Coronary artery (tissue), 2 donors: Measurements from ENCODE around the gene ANKRD49.

Source experiments
- DNase-seq: peaks from one replicate; pipeline ENCODE4 v3.0.0-alpha.2; 2017; ENCODE audit warnings: low spot score
- H3K27ac ChIP-seq, 2 donors: fragments of 200-600 bp; sonication (generic); one replicate each; pipeline ENCODE4 v1.5.1; 2016 to 2019
- H3K4me3 ChIP-seq: fragments of 200-600 bp; sonication (generic); 2 replicates; pipeline ENCODE4 v1.5.1; 2016; ENCODE audit warnings: mild to moderate bottlenecking, moderate library complexity
- TF ChIP-seq, protein P1 (sequence below): fragments of 200-600 bp; sonication (generic); IDR thresholded peaks from one replicate; pipeline ENCODE4 v1.5.1; 2019; ENCODE audit warnings: antibody characterized with exemption

Gene ANKRD49

GRCh38 chr11:94452988-94453387, 40.8 kb upstream of the ANKRD49 start:
- no peak for DNase-seq
- no peak overlapping the region for H3K4me3 ChIP-seq

GRCh38 chr11:94454301-94454700, 39.5 kb upstream of the ANKRD49 start:
- H3K27ac ChIP-seq, result no peak overlapping the region
- TF ChIP-seq, protein P1, sequence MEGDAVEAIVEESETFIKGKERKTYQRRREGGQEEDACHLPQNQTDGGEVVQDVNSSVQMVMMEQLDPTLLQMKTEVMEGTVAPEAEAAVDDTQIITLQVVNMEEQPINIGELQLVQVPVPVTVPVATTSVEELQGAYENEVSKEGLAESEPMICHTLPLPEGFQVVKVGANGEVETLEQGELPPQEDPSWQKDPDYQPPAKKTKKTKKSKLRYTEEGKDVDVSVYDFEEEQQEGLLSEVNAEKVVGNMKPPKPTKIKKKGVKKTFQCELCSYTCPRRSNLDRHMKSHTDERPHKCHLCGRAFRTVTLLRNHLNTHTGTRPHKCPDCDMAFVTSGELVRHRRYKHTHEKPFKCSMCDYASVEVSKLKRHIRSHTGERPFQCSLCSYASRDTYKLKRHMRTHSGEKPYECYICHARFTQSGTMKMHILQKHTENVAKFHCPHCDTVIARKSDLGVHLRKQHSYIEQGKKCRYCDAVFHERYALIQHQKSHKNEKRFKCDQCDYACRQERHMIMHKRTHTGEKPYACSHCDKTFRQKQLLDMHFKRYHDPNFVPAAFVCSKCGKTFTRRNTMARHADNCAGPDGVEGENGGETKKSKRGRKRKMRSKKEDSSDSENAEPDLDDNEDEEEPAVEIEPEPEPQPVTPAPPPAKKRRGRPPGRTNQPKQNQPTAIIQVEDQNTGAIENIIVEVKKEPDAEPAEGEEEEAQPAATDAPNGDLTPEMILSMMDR, result no peak
- no peak for DNase-seq
- no peak overlapping the region for H3K4me3 ChIP-seq

More at GRCh38 chr11:94452988-94453387, 40.8 kb upstream of the ANKRD49 start:
- no peak overlapping the region for H3K27ac ChIP-seq
- TF ChIP-seq, protein P1, result no peak

GRCh38 chr11:94455861-94456260, 37.9 kb upstream of the ANKRD49 start:
- DNase-seq, result no peak
- Histone ChIP-seq H3K4me3 (no peak overlapping the region), H3K27ac (no peak overlapping the region)
- TF ChIP-seq, protein P1, result no peak

GRCh38 chr11:94457118-94458029, 36.4 kb upstream of the ANKRD49 start:
- DNase-seq, result no peak
- no peak overlapping the region for H3K4me3 ChIP-seq
- TF ChIP-seq, protein P1, result no peak
- no peak overlapping the region for H3K27ac ChIP-seq

DNA sequence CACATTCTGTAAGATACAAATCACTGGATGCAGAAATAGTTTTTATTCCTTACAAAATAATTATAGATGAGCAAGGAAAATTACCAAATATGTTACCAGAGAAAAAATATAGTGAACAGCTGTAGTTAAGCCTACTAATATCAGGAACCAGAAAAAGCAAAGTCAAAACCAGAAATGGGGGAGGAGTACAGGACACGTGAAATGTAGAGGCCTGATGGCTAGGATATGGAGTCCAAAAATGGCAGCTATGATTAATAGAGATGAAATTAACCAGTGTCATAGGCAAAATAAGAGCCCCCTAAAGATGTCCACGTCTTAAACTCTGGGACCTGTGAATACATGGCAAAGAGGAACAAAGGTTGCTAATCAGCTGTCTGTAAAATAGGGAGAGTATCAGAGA, 34.2 kb upstream of the ANKRD49 start:
- no peak for DNase-seq
- no peak overlapping the region for H3K27ac ChIP-seq
- TF ChIP-seq, protein P1, result no peak
- H3K4me3 ChIP-seq, result no peak overlapping the region

GRCh38 chr11:94469416-94469815, 24.4 kb upstream of the ANKRD49 start:
- Histone ChIP-seq H3K4me3 (no peak overlapping the region), H3K27ac (no peak overlapping the region)
- TF ChIP-seq, protein P1, result no peak
- DNase-seq, result no peak
